Activated T-helper 1 cell treated with anti-CD3 and anti-CD28 coated beads, Interleukin-12 subunit alpha, Interleukin-12 subunit beta, Interleukin-2, Interleukin-4 antibody, amounts not matched to agents 30 ng/mL and 10 ng/mL and 1 ng/mL, durations not matched to agents 14 hours and 24 hours and 36 hours (primary cell): Measurements from ENCODE around the gene ERC1. TPM values are rescaled to one million over a fixed set of nuclear protein-coding genes. Genes with fewer than 3 reads are reported as not detected.
"Not testable (repeated sequence)": the region's sequence is repeated elsewhere in the genome, so short reads cannot be mapped to it uniquely, and the experiment has no call there.

Source experiments
- DNase-seq: peaks from one replicate; pipeline ENCODE4 v3.0.0; 2021; ENCODE audit warnings: low spot score
- H3K27ac Mint-ChIP-seq: one replicate; pipeline ENCODE4 v1.8.0; 2021; ENCODE audit warnings: mild to moderate bottlenecking, mixed read lengths
- H3K27me3 Mint-ChIP-seq: one replicate; pipeline ENCODE4 v1.8.0; 2022; ENCODE audit warnings: mild to moderate bottlenecking, moderate library complexity, mixed read lengths; ENCODE audit not compliant: insufficient read depth
- H3K36me3 Mint-ChIP-seq: one replicate; pipeline ENCODE4 v1.8.0; 2021; ENCODE audit warnings: low read depth, mixed read lengths
- H3K4me1 Mint-ChIP-seq: one replicate; pipeline ENCODE4 v1.8.0; 2021; ENCODE audit warnings: low read depth, mixed read lengths
- H3K4me3 Mint-ChIP-seq: one replicate; pipeline ENCODE4 v1.8.0; 2021; ENCODE audit warnings: mild to moderate bottlenecking, moderate library complexity, mixed read lengths
- H3K9me3 Mint-ChIP-seq: one replicate; pipeline ENCODE4 v1.8.0; 2021; ENCODE audit warnings: mixed read lengths
- intact Hi-C: fragments of 100-400 bp; cut with micrococcal nuclease; formaldehyde crosslinking; loops from one replicate; pipeline ENCODE4 v1.15.1; 2024
- total RNA-seq: library from RNA; stranded (reverse); gene quantifications from 2 replicates; pipeline ENCODE4 v1.2.3, GENCODE V29; 2022

Gene ERC1
- total RNA-seq, 1 donor from 2014 or later = 33.6 TPM

DNA sequence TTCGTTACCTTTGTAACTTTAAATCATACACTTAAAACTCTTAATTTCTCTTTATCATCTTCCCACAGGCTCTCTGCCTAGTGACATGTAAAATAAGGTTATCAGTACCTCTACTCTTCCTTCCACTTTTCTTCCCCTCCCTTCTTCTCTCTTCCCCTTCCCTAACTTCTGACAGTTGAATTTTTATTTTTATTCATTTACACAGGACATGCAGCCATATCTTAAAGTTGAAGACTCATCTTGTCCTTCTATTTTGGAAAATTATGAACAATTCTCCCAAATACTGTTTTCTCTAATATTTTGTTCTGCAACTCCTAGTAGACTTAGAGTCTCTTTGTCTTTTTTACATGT lies 339.4 kb downstream of the ERC1 start:
- Mint-ChIP-seq H3K36me3 (peaks cover 4% of the 10 kb centered on the region), H3K27me3 (peaks cover 2% of the 10 kb centered on the region), H3K4me3 (no peak overlapping the region), H3K27ac (no peak overlapping the region), H3K9me3 (no peaks in the 10 kb centered on the region), H3K4me1 (peaks cover 10% of the 10 kb centered on the region)
- DNase-seq = no peak
- intact Hi-C loops = no loop called here

GRCh38 chr12:1332327-1332726 lies 341.3 kb downstream of the ERC1 start:
- Mint-ChIP-seq H3K36me3 (peaks cover 4% of the 10 kb centered on the region), H3K27ac (no peak overlapping the region), H3K4me1 (no peaks in the 10 kb centered on the region)

DNA sequence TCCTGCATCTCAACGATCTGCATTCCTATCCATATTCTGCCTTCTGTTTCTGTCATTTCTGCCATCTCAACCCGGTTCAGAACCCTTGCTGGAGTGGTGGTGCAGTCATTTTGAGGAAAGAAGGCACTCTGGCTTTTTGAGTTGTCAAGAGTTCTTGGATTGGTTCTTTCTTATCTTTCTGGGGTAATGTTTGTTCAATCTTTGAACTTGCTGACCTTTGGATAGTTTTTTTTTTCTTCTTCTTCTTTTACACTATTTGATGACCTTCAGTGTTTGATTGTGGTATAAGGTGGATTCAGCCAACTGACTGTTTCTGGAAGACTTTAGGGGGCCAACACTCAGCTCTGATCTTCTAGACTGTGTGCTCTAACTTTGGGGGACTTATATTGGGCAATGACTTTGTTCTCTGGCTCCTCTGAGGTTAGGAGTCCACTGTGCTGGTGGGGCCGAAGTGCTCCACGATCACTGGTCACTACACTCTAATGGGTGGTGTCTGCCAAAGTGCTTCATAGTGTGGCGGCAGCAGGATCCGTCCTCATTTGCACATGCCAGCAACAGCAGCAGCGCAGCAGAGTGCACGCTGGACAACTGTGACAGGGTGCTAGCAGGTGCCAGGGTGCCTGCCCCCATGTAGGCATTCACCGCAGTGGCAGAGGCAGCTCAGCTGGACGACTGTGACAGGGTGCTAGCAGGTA lies 347.6 kb downstream of the ERC1 start:
- H3K27me3 Mint-ChIP-seq = no peaks in the 10 kb centered on the region
- DNase-seq = no peak
- no peaks in the 10 kb centered on the region for H3K4me1 Mint-ChIP-seq
- H3K27ac Mint-ChIP-seq = no peak overlapping the region
- no peak overlapping the region for H3K4me3 Mint-ChIP-seq
- no peaks in the 10 kb centered on the region for H3K9me3 Mint-ChIP-seq
- intact Hi-C loops = no loop called here
- H3K36me3 Mint-ChIP-seq = peaks cover 3% of the 10 kb centered on the region

More at GRCh38 chr12:1332327-1332726, 341.3 kb downstream of the ERC1 start:
- Mint-ChIP-seq H3K27me3 (peaks cover 2% of the 10 kb centered on the region), H3K9me3 (no peaks in the 10 kb centered on the region), H3K4me3 (no peak overlapping the region)
- DNase-seq = no peak
- intact Hi-C loops = no loop called here

DNA sequence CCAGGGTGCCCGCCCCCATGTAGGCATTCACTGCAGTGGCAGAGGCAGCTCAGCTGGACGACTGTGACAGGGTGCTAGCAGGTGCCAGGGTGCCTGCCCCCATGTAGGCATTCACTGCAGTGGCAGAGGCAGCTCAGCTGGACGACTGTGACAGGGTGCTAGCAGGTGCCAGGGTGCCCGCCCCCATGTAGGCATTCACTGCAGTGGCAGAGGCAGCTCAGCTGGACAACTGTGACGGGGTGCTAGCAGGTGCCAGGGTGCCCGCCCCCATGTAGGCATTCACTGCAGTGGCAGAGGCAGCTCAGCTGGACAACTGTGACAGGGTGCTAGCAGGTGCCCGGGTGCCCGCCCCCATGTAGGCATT lies 348.1 kb downstream of the ERC1 start:
- H3K4me1 Mint-ChIP-seq, H3K27me3 Mint-ChIP-seq, H3K36me3 Mint-ChIP-seq, H3K27ac Mint-ChIP-seq, H3K9me3 Mint-ChIP-seq, intact Hi-C loops, H3K4me3 Mint-ChIP-seq, DNase-seq: not testable (repeated sequence)

DNA sequence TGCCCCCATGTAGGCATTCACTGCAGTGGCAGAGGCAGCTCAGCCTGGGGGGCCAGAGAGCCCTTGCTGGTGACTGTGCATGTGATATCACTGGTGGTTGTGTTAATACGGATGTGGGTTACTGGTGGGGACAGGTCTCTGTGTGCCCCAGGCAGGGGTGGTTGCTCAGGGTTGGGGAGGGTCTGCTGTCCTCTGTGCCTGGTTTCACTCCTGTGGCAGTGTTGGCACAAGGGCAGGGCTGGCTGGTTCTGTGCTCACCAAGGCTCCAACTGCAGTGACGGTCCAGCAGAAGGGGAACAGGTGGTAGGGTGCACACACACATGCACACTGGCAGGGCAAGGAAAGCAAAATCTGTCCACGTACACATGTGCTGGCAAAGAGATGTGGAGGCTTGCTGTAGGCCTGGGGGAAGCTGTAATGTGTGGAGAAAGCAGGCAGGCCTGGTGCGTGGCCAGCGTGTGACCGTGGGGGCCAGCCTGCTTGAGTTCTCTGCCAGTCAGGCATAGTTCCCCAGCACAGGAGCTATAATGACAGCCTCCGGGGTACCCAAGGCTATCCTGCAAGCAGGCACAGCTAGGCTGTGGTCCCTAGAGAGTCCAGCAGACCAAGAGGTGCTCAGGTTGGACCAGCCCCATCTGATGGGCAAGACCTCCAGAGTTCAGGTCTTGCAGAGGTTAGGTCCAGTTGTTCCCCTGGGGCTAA lies 348.7 kb downstream of the ERC1 start:
- DNase-seq = no peak
- intact Hi-C loops = no loop called here
- Mint-ChIP-seq H3K27me3 (no peaks in the 10 kb centered on the region), H3K27ac (no peak overlapping the region), H3K9me3 (no peaks in the 10 kb centered on the region), H3K4me3 (no peak overlapping the region), H3K36me3 (peaks cover 3% of the 10 kb centered on the region), H3K4me1 (no peaks in the 10 kb centered on the region)

DNA sequence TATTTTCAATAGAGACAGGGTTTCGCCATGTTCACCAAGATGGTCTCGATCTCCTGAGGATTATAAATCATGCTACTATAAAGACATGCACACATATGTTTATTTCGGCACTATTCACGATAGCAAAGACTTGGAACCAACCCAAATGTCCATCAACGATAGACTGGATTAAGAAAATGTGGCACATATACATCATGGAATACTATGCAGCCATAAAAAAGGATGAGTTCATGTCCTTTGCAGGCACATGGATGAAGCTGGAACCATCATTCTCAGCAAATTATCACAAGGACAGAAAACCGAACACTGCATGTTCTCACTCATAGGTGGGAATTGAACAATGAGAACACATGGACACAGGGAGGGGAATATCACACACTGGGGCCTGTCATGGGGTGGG lies 350.2 kb downstream of the ERC1 start:
- not testable (repeated sequence) for H3K9me3 Mint-ChIP-seq

DNA sequence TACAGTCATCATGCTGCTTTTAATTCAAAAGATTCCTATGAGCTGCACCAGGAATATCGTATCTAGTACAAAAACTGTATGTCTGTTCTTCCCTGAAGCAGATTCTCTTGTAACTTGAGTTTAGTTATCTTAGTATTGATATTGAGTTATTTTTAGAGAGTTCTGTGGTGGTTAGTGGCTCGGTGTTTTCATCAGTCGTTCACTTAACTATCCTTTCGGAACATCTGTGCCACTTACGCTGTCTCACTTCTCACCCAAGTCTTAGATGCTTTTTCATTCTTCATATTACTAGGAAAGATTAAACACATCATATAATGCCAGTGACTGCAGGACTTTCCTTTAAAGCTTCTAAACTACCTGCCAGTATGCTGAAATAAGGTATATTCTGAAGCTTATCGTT lies 352.4 kb downstream of the ERC1 start:
- Mint-ChIP-seq H3K36me3 (peaks cover 3% of the 10 kb centered on the region), H3K9me3 (no peaks in the 10 kb centered on the region), H3K27me3 (no peaks in the 10 kb centered on the region), H3K27ac (no peak overlapping the region), H3K4me1 (no peaks in the 10 kb centered on the region), H3K4me3 (no peak overlapping the region)
- intact Hi-C loops = no loop called here
- no peak for DNase-seq

More for the DNA sequence above, 350.2 kb downstream of the ERC1 start:
- H3K27ac Mint-ChIP-seq, intact Hi-C loops, H3K4me3 Mint-ChIP-seq, H3K36me3 Mint-ChIP-seq, DNase-seq, H3K27me3 Mint-ChIP-seq, H3K4me1 Mint-ChIP-seq: not testable (repeated sequence)

GRCh38 chr12:1344245-1344644 lies 353.2 kb downstream of the ERC1 start:
- no peaks in the 10 kb centered on the region for H3K4me1 Mint-ChIP-seq
- intact Hi-C loops = no loop called here
- no peak overlapping the region for H3K4me3 Mint-ChIP-seq
- no peaks in the 10 kb centered on the region for H3K27me3 Mint-ChIP-seq
- no peaks in the 10 kb centered on the region for H3K9me3 Mint-ChIP-seq
- no peak for DNase-seq
- H3K36me3 Mint-ChIP-seq = peaks cover 3% of the 10 kb centered on the region
- no peak overlapping the region for H3K27ac Mint-ChIP-seq

- no peaks in the 10 kb centered on the region for H3K4me1 Mint-ChIP-seq
- intact Hi-C loops = no loop called here
- DNase-seq = no peak
- H3K27me3 Mint-ChIP-seq = no peaks in the 10 kb centered on the region
- H3K36me3 Mint-ChIP-seq = peaks cover 3% of the 10 kb centered on the region
- no peaks in the 10 kb centered on the region for H3K9me3 Mint-ChIP-seq
- no peak overlapping the region for H3K4me3 Mint-ChIP-seq
- no peak overlapping the region for H3K27ac Mint-ChIP-seq
These were observed 355.1 kb downstream of the ERC1 start for GRCh38 chr12:1346126-1346525.

GRCh38 chr12:1347294-1347693 lies 356.3 kb downstream of the ERC1 start:
- Mint-ChIP-seq H3K27ac (no peak overlapping the region), H3K27me3 (no peaks in the 10 kb centered on the region), H3K36me3 (no peaks in the 10 kb centered on the region), H3K4me3 (no peak overlapping the region), H3K9me3 (no peaks in the 10 kb centered on the region), H3K4me1 (no peaks in the 10 kb centered on the region)
- DNase-seq = no peak
- intact Hi-C loops = no loop called here

- Mint-ChIP-seq H3K4me3 (no peak overlapping the region), H3K27me3 (no peaks in the 10 kb centered on the region), H3K4me1 (no peaks in the 10 kb centered on the region), H3K9me3 (no peaks in the 10 kb centered on the region), H3K36me3 (no peaks in the 10 kb centered on the region), H3K27ac (no peak overlapping the region)
- DNase-seq = no peak
- intact Hi-C loops = no loop called here
These were observed 357.6 kb downstream of the ERC1 start for GRCh38 chr12:1348606-1349005.

- H3K27ac Mint-ChIP-seq = no peak overlapping the region
- no peak overlapping the region for H3K4me3 Mint-ChIP-seq
- H3K27me3 Mint-ChIP-seq = no peaks in the 10 kb centered on the region
- no peak for DNase-seq
- intact Hi-C loops = no loop called here
- no peaks in the 10 kb centered on the region for H3K9me3 Mint-ChIP-seq
- H3K4me1 Mint-ChIP-seq = no peaks in the 10 kb centered on the region
- H3K36me3 Mint-ChIP-seq = no peaks in the 10 kb centered on the region
These were observed 359.3 kb downstream of the ERC1 start for GRCh38 chr12:1350055-1350933.

- no peak overlapping the region for H3K27ac Mint-ChIP-seq
- H3K4me3 Mint-ChIP-seq = no peak overlapping the region
- DNase-seq = no peak
- H3K9me3 Mint-ChIP-seq = no peaks in the 10 kb centered on the region
- H3K36me3 Mint-ChIP-seq = no peaks in the 10 kb centered on the region
- H3K27me3 Mint-ChIP-seq = no peaks in the 10 kb centered on the region
- intact Hi-C loops = no loop called here
- H3K4me1 Mint-ChIP-seq = no peaks in the 10 kb centered on the region
These were observed 359.9 kb downstream of the ERC1 start for GRCh38 chr12:1350934-1351240.
